ENCODE results near the gene GNG13.

Gene GNG13

GRCh38 chr16:793414-793813, 7.1 kb downstream of the GNG13 start:
- no peak for DNase-seq

GRCh38 chr16:792221-792995, 8.1 kb downstream of the GNG13 start:
- no peak for DNase-seq

GRCh38 chr16:791131-791530, 9.4 kb downstream of the GNG13 start:
- no peak for DNase-seq

GRCh38 chr16:790086-790485, 10.4 kb downstream of the GNG13 start:
- no peak for DNase-seq

GRCh38 chr16:789191-789850, 11.2 kb downstream of the GNG13 start:
- no peak for DNase-seq

GRCh38 chr16:788399-789126, 12.0 kb downstream of the GNG13 start, which contains the start of gene CHTF18:
TSS of gene CHTF18 (plus strand) at chr16:788620. CDS start at chr16:788685, 65 bp downstream.
- peak; percentile 90 for DNase-seq

GRCh38 chr16:787978-788398, 12.5 kb downstream of the GNG13 start, which contains the start of gene RPUSD1:
TSS of gene RPUSD1 (minus strand) at chr16:788381. CDS start at chr16:787737, 644 bp downstream.
- DNase-seq: no peak

GRCh38 chr16:787321-787966, 13.1 kb downstream of the GNG13 start:
- no peak for DNase-seq

GRCh38 chr16:785563-786535, 14.7 kb downstream of the GNG13 start:
- peak; percentile 60 for DNase-seq

- no peak for DNase-seq
These were observed 16.1 kb downstream of the GNG13 start for GRCh38 chr16:784431-784830.

- no peak for DNase-seq
These were observed 17.0 kb downstream of the GNG13 start for GRCh38 chr16:783404-784161.

- DNase-seq: no peak
These were observed 17.6 kb downstream of the GNG13 start for GRCh38 chr16:782766-783403.

GRCh38 chr16:782258-782657, 18.3 kb downstream of the GNG13 start:
- no peak for DNase-seq

GRCh38 chr16:781346-782010, 19.1 kb downstream of the GNG13 start:
- no peak for DNase-seq

- no peak for DNase-seq
These were observed 20.2 kb downstream of the GNG13 start for GRCh38 chr16:780296-780695.

- DNase-seq: no peak
These were observed 21.0 kb downstream of the GNG13 start for GRCh38 chr16:779561-779960.

- no peak for DNase-seq
These were observed 21.5 kb downstream of the GNG13 start for GRCh38 chr16:778909-779527.

- DNase-seq: no peak
These were observed 22.1 kb downstream of the GNG13 start for GRCh38 chr16:778447-778846.

- peak; percentile 62 for DNase-seq
These were observed 22.7 kb downstream of the GNG13 start for GRCh38 chr16:777826-778225.
